Body of pancreas (tissue), 4 donors: ENCODE results near the gene ABHD3. TPM values are rescaled to one million over a fixed set of nuclear protein-coding genes. Genes with fewer than 3 reads are reported as not detected.
"Not testable (repeated sequence)": the region's sequence is repeated elsewhere in the genome, so short reads cannot be mapped to it uniquely, and the experiment has no call there.

Source experiments
- ATAC-seq: fragments of 150-250 bp; one replicate; pipeline ENCODE4 v1.9.1; 2016
- DNase-seq, 4 donors: peaks; one replicate each; pipeline ENCODE4 v3.0.0-alpha.2; 2019
- H3K27ac ChIP-seq, 4 donors: fragments of 200-600 bp; sonication (generic); 1 replicate in 3 of 4; 2 replicates in 1 of 4; pipeline versions ENCODE4 v1.5.1 to v1.6.1; 2016 to 2019; ENCODE audit warnings: mild to moderate bottlenecking in 1 of 4, mixed read lengths in 1 of 4, moderate library complexity in 1 of 4
- H3K27me3 ChIP-seq, 2 donors: fragments of 200-600 bp; sonication (generic); one replicate each; pipeline ENCODE4 v1.6.0; 2016; ENCODE audit warnings: mild to moderate bottlenecking in 1 of 2
- H3K36me3 ChIP-seq, 2 donors: fragments of 200-600 bp; sonication (generic); replicated peaks in 1 of 2; 2 replicates each; pipeline ENCODE4 v1.5.1; 2016; ENCODE audit warnings: low read depth in 2 of 2; ENCODE audit not compliant: insufficient read depth in 1 of 2
- H3K4me1 ChIP-seq: fragments of 200-600 bp; sonication (generic); one replicate; pipeline ENCODE4 v1.6.0; 2016
- H3K4me3 ChIP-seq, 2 donors: fragments of 200-600 bp; sonication (generic); 1 replicate in 1 of 2; 2 replicates in 1 of 2; pipeline ENCODE4 v1.5.1; 2016 to 2019
- H3K9me3 ChIP-seq, 3 donors: fragments of 200-600 bp; sonication (generic); 1 replicate in 2 of 3; 2 replicates in 1 of 3; pipeline ENCODE4 v1.5.1; 2016
- POLR2A ChIP-seq, 3 donors: fragments of 450-650 bp; IDR thresholded peaks; one replicate each; pipeline ENCODE4 v1.6.1; 2016; ENCODE audit warnings: antibody characterized with exemption in 3 of 3, mild to moderate bottlenecking in 2 of 3
- WGBS, 2 donors: methylation state at CpG; one replicate each; pipeline ENCODE4 v1.1.5; 2017; 5-methylcytosine and 5-hydroxymethylcytosine counted together
- intact Hi-C: fragments of 100-400 bp; cut with DNase I; formaldehyde crosslinking; loops from one replicate; pipeline ENCODE4 v1.15.1; 2023
- total RNA-seq, 2 donors: library from RNA; depleted of rRNA; stranded (reverse); fragments of >200 nt; gene quantifications; one replicate each; pipeline ENCODE4 v1.1.0, GENCODE V29; 2016
- TF ChIP-seq, protein P1 (sequence below), 7 experiments: fragments of 450-650 bp in 4 of 7; fragments of 200-600 bp in 3 of 7; sonication (generic) in 3 of 7; IDR thresholded peaks; one replicate each; pipeline ENCODE4 v1.5.1; 2016 to 2019; ENCODE audit warnings: antibody characterized with exemption in 7 of 7

ABHD3 gene
- total RNA-seq, 2 donors from 2014 or later: 1.6 to 19.2 TPM

- H3K4me1 ChIP-seq: peaks cover 12% of the 10 kb centered on the region
- H3K27ac ChIP-seq: peak overlapping the region in 3 of 4 donors; percentile 31 to 70 (median 70)
- no peak overlapping the region for H3K4me3 ChIP-seq
- WGBS, 2 donors: 51 to 71% methylated on average over 11 of the region's 11 CpGs
- peak in 1 of 4 donors; percentile 18 for DNase-seq
- no peaks in the 10 kb centered on the region for H3K27me3 ChIP-seq
- intact Hi-C loops: no loop called here
- H3K36me3 ChIP-seq: no peaks in the 10 kb centered on the region
- peak; percentile 42 for ATAC-seq
- TF ChIP-seq, protein P1, sequence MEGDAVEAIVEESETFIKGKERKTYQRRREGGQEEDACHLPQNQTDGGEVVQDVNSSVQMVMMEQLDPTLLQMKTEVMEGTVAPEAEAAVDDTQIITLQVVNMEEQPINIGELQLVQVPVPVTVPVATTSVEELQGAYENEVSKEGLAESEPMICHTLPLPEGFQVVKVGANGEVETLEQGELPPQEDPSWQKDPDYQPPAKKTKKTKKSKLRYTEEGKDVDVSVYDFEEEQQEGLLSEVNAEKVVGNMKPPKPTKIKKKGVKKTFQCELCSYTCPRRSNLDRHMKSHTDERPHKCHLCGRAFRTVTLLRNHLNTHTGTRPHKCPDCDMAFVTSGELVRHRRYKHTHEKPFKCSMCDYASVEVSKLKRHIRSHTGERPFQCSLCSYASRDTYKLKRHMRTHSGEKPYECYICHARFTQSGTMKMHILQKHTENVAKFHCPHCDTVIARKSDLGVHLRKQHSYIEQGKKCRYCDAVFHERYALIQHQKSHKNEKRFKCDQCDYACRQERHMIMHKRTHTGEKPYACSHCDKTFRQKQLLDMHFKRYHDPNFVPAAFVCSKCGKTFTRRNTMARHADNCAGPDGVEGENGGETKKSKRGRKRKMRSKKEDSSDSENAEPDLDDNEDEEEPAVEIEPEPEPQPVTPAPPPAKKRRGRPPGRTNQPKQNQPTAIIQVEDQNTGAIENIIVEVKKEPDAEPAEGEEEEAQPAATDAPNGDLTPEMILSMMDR (IDR thresholded peaks at IDR 0.05): no peak
- no peak for TF ChIP-seq POLR2A (IDR thresholded peaks at IDR 0.05)
- no peaks in the 10 kb centered on the region for H3K9me3 ChIP-seq
These were observed 22.1 kb downstream of the ABHD3 start for GRCh38 chr18:21682371-21683051.

GRCh38 chr18:21680161-21680560 is 24.4 kb downstream of the ABHD3 start:
- Histone ChIP-seq H3K4me1 (no peaks in the 10 kb centered on the region), H3K9me3 (no peaks in the 10 kb centered on the region), H3K27ac (no peak overlapping the region), H3K27me3 (no peaks in the 10 kb centered on the region), H3K36me3 (no peaks in the 10 kb centered on the region), H3K4me3 (no peak overlapping the region)
- WGBS, 2 donors: 95 to 99% methylated on average over 6 of the region's 6 CpGs
- intact Hi-C loops: no loop called here
- TF ChIP-seq, protein P1 (IDR thresholded peaks at IDR 0.05): no peak
- no peak for TF ChIP-seq POLR2A (IDR thresholded peaks at IDR 0.05)
- ATAC-seq (no peak), DNase-seq (no peak)

DNA sequence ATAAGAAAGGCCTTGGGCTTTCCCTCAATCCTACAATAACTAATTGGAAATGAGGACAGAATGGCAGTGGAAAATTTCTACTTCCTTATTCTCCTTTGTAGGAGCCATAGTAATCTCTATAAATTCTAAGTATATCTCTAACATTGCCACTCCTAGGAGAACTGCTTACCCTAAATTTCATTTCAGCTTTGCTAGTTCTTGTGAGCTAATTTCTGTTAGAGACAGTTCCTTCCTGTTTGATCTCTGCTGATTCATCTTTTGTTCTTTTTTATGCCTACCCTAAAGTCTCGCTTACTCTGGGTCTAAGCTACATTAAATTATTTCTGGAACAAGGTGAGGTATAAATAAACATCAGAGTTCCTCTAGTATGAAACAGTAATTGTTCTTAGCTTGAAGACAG is 25.7 kb downstream of the ABHD3 start:
- Histone ChIP-seq H3K9me3 (no peaks in the 10 kb centered on the region), H3K27me3 (no peaks in the 10 kb centered on the region), H3K27ac (no peak overlapping the region), H3K4me3 (no peak overlapping the region), H3K36me3 (no peaks in the 10 kb centered on the region), H3K4me1 (no peaks in the 10 kb centered on the region)
- no peak for TF ChIP-seq POLR2A (IDR thresholded peaks at IDR 0.05)
- TF ChIP-seq, protein P1 (IDR thresholded peaks at IDR 0.05): no peak
- ATAC-seq: no peak
- DNase-seq: no peak
- 77 to 89% methylated on average over 1 of the region's 1 CpG for WGBS, 2 donors
- intact Hi-C loops: no loop called here

- H3K4me1 ChIP-seq, intact Hi-C loops, H3K9me3 ChIP-seq, H3K4me3 ChIP-seq, H3K27me3 ChIP-seq, DNase-seq, H3K27ac ChIP-seq, ATAC-seq, H3K36me3 ChIP-seq: not testable (repeated sequence)
- 89 to 94% methylated on average over 7 to 8 of the region's 8 CpGs for WGBS, 2 donors
These were observed 29.2 kb downstream of the ABHD3 start for GRCh38 chr18:21675354-21675753.

DNA sequence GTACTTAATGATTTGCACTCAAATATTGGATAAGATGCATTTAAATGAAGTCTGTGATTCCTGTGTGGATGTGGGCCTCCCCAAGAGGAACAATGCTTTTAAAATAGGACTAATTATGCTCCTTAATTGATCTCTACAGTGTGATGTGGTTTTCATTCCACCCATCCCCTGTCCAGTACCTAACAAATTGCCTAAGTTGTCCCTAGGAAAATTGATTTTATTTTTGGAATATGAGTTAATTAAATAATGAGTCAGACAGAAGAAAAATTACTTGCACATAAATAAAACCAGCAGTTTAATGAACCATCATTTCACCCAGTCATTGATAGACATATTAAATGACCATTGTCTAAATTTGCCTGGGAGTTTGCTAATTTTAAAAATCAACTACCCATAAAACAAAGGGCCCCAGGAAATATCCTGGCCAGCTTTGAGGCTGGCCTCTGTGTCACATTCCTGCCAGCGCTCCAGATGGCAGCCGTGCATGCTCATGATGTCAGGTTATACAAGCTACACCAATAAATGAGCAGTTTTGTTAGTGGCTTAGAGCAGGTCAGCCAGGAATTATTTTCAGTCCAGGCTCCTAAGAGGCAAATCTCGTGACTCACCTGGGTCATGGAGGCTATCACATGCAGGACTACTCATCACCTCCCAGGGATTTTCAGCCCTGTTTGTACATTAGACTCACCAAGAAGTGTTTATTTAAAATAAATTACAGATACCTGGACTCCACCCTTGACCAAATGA is 31.9 kb downstream of the ABHD3 start:
- ATAC-seq: peak; percentile 96
- 48 to 58% methylated on average over 3 of the region's 3 CpGs for WGBS, 2 donors

More for the DNA sequence above, 31.9 kb downstream of the ABHD3 start:
- Histone ChIP-seq H3K9me3 (no peaks in the 10 kb centered on the region), H3K36me3 (no peaks in the 10 kb centered on the region), H3K4me1 (peaks cover 6% of the 10 kb centered on the region), H3K27me3 (no peaks in the 10 kb centered on the region), H3K4me3 (no peak overlapping the region), H3K27ac (peak overlapping the region in 3 of 4 donors; percentile 57 to 82 (median 72))
- intact Hi-C loops: no loop called here
- TF ChIP-seq, protein P1 (IDR thresholded peaks at IDR 0.05): no peak
- TF ChIP-seq POLR2A (IDR thresholded peaks at IDR 0.05): peak in 1 of 3 donors; percentile 9
- DNase-seq: peak; percentile 42 to 73 (median 64)
